CD8-positive, alpha-beta memory T cell (primary cell): ENCODE results near the gene DUSP16. TPM values are rescaled to one million over a fixed set of nuclear protein-coding genes. Genes with fewer than 3 reads are reported as not detected.
"Not testable (repeated sequence)": the region's sequence is repeated elsewhere in the genome, so short reads cannot be mapped to it uniquely, and the experiment has no call there.

Experiments
- CTCF ChIA-PET: fragments of 350-600 bp; sonication (Branson Sonifier 250); formaldehyde crosslinking; loops from one replicate; lab custom pipeline; 2021; ENCODE audit warnings: antibody characterized with exemption; lab: Charles Lee
- POLR2A ChIA-PET: fragments of 350-600 bp; sonication (Branson Sonifier 250); formaldehyde crosslinking; loops from one replicate; lab custom pipeline; 2021; ENCODE audit warnings: antibody characterized with exemption; lab: Charles Lee
- DNase-seq, 5 donors: peaks; one replicate each; pipeline versions ENCODE4 v3.0.0 to v3.0.0-alpha.2; 2020 to 2022; ENCODE audit warnings: mixed read lengths in 1 of 5
- H3K27ac ChIP-seq: one replicate; pipeline ENCODE4 v1.7.0; 2013; ENCODE audit warnings: low read depth, mild to moderate bottlenecking, low read length, moderate library complexity
- H3K27me3 ChIP-seq: 2 replicates; pipeline ENCODE4 v1.7.0; 2013; ENCODE audit warnings: low read length, mild to moderate bottlenecking; ENCODE audit not compliant: insufficient read depth, poor library complexity, severe bottlenecking
- H3K36me3 ChIP-seq: 2 replicates; pipeline ENCODE4 v1.7.0; 2013; ENCODE audit warnings: mild to moderate bottlenecking, low read length, moderate library complexity; ENCODE audit not compliant: insufficient read depth
- H3K4me1 ChIP-seq: 2 replicates; pipeline ENCODE4 v1.7.0; 2013; ENCODE audit warnings: mild to moderate bottlenecking, low read length, moderate library complexity; ENCODE audit not compliant: insufficient read depth
- H3K4me3 ChIP-seq: 2 replicates; pipeline ENCODE4 v1.7.0; 2013; ENCODE audit warnings: mild to moderate bottlenecking, low read length
- H3K9me3 ChIP-seq: 2 replicates; pipeline ENCODE4 v1.7.0; 2013; ENCODE audit warnings: mild to moderate bottlenecking, low read length
- H3K27ac Mint-ChIP-seq, 8 donors: one replicate each; pipeline ENCODE4 v1.8.0; 2020 to 2021; ENCODE audit warnings: mixed read lengths in 8 of 8, mild to moderate bottlenecking in 6 of 8, inconsistent platforms in 3 of 8, moderate library complexity in 3 of 8
- H3K27me3 Mint-ChIP-seq, 2 donors: one replicate each; pipeline ENCODE4 v1.8.0; 2020 to 2021; ENCODE audit warnings: mixed read lengths in 2 of 2, mild to moderate bottlenecking in 1 of 2, moderate library complexity in 1 of 2
- H3K36me3 Mint-ChIP-seq, 3 donors: one replicate each; pipeline ENCODE4 v1.8.0; 2020 to 2021; ENCODE audit warnings: mixed read lengths in 3 of 3, inconsistent platforms in 1 of 3, mild to moderate bottlenecking in 1 of 3
- H3K4me1 Mint-ChIP-seq, 3 donors: one replicate each; pipeline ENCODE4 v1.8.0; 2020 to 2021; ENCODE audit warnings: mixed read lengths in 3 of 3, inconsistent platforms in 1 of 3, mild to moderate bottlenecking in 1 of 3
- H3K4me3 Mint-ChIP-seq, 7 donors: one replicate each; pipeline ENCODE4 v1.8.0; 2020 to 2021; ENCODE audit warnings: mixed read lengths in 7 of 7, mild to moderate bottlenecking in 6 of 7, moderate library complexity in 4 of 7, inconsistent platforms in 2 of 7
- H3K9me3 Mint-ChIP-seq, 5 donors: one replicate each; pipeline ENCODE4 v1.8.0; 2020 to 2022; ENCODE audit warnings: mixed read lengths in 5 of 5, mild to moderate bottlenecking in 3 of 5, moderate library complexity in 2 of 5, inconsistent platforms in 1 of 5
- polyA plus RNA-seq: library from polyadenylated mRNA; unstranded; fragments of 300-500 nt; fragmentation: Illumina TruSeq; gene quantifications from one replicate; pipeline ENCODE4 v1.2.3, GENCODE V29; 2021
- total RNA-seq, 2 experiments: library from RNA; stranded (reverse); gene quantifications; one replicate each; pipeline ENCODE4 v1.2.3, GENCODE V29; 2021

DUSP16 gene
- total and polyA plus RNA-seq, 3 experiments from 2014 or later: 10.3 to 41.2 (median 37.5) TPM

- Histone ChIP-seq H3K4me3 (no peak overlapping the region), H3K36me3 (no peaks in the 10 kb centered on the region), H3K4me1 (no peaks in the 10 kb centered on the region), H3K9me3 (no peaks in the 10 kb centered on the region), H3K27me3 (no peaks in the 10 kb centered on the region), H3K27ac (no peak overlapping the region)
- Mint-ChIP-seq H3K27me3 (peaks cover 0 to 3% of the 10 kb centered on the region in 2 donors), H3K36me3 (peaks cover 0 to 4% (median 0%) of the 10 kb centered on the region in 3 donors), H3K27ac (no peak overlapping the region), H3K4me3 (no peak overlapping the region), H3K4me1 (peaks cover 3 to 7% (median 5%) of the 10 kb centered on the region in 3 donors), H3K9me3 (peaks cover 0 to 3% (median 2%) of the 10 kb centered on the region in 5 donors)
- CTCF ChIA-PET: interaction anchor here (1.3 kb wide), 1 partner anchor 20 kb away, joined by 5 read pairs; the partner anchor contains the start of gene CREBL2
- POLR2A ChIA-PET: interaction anchor here (0.6 kb wide), 1 partner anchor 124 kb away, joined by 3 read pairs; no protein-coding TSS in a partner anchor
- no peak for DNase-seq
Observed at GRCh38 chr12:12592930-12593329, 30.3 kb upstream of the DUSP16 start.

GRCh38 chr12:12590961-12591360, 28.3 kb upstream of the DUSP16 start:
- ChIA-PET POLR2A (interaction anchor here (0.9 kb wide), 1 partner anchor 10 kb away, joined by 4 read pairs; no protein-coding TSS in a partner anchor), CTCF (interaction anchor here (0.7 to 1.2 kb wide), 3 partner anchors 11 to 65 kb away, joined by 3 to 4 read pairs (median 4); no protein-coding TSS in a partner anchor)
- Histone ChIP-seq H3K27me3 (no peaks in the 10 kb centered on the region), H3K9me3 (no peaks in the 10 kb centered on the region), H3K36me3 (no peaks in the 10 kb centered on the region), H3K27ac (no peak overlapping the region), H3K4me1 (no peaks in the 10 kb centered on the region), H3K4me3 (no peak overlapping the region)
- H3K27me3 Mint-ChIP-seq: peaks cover 0 to 4% of the 10 kb centered on the region in 2 donors
- no peak overlapping the region for H3K4me3 Mint-ChIP-seq
- DNase-seq: no peak
- no peak overlapping the region for H3K27ac Mint-ChIP-seq
- peaks cover 3 to 7% (median 5%) of the 10 kb centered on the region in 3 donors for H3K4me1 Mint-ChIP-seq
- peaks cover 0 to 3% (median 1%) of the 10 kb centered on the region in 5 donors for H3K9me3 Mint-ChIP-seq
- H3K36me3 Mint-ChIP-seq: peaks cover 0 to 4% (median 0%) of the 10 kb centered on the region in 3 donors

- POLR2A ChIA-PET, H3K27me3 Mint-ChIP-seq, H3K27ac Mint-ChIP-seq, H3K9me3 ChIP-seq, H3K36me3 ChIP-seq, H3K4me3 Mint-ChIP-seq, H3K36me3 Mint-ChIP-seq, H3K4me1 Mint-ChIP-seq, H3K27ac ChIP-seq, H3K4me1 ChIP-seq, H3K9me3 Mint-ChIP-seq, H3K4me3 ChIP-seq, CTCF ChIA-PET, H3K27me3 ChIP-seq, DNase-seq: not testable (repeated sequence)
Observed at GRCh38 chr12:12588436-12588835, 25.8 kb upstream of the DUSP16 start.

GRCh38 chr12:12587878-12588277, 25.2 kb upstream of the DUSP16 start:
- H3K36me3 Mint-ChIP-seq: peaks cover 0 to 3% (median 2%) of the 10 kb centered on the region in 3 donors
- H3K27ac Mint-ChIP-seq: no peak overlapping the region

GRCh38 chr12:12586879-12587675, 24.4 kb upstream of the DUSP16 start:
- no peaks in the 10 kb centered on the region for H3K4me1 ChIP-seq
- Mint-ChIP-seq H3K4me3 (no peak overlapping the region), H3K27me3 (peaks cover 0 to 4% of the 10 kb centered on the region in 2 donors), H3K27ac (no peak overlapping the region), H3K4me1 (peaks cover 10 to 17% (median 15%) of the 10 kb centered on the region in 3 donors), H3K9me3 (peaks cover 0 to 1% (median 0%) of the 10 kb centered on the region in 5 donors), H3K36me3 (peaks cover 0 to 4% (median 3%) of the 10 kb centered on the region in 3 donors)
- H3K36me3 ChIP-seq: no peaks in the 10 kb centered on the region
- no peak overlapping the region for H3K4me3 ChIP-seq
- CTCF ChIA-PET: interaction anchor here (1.0 kb wide), 1 partner anchor 155 kb away, joined by 3 read pairs; no protein-coding TSS in a partner anchor
- H3K27ac ChIP-seq: no peak overlapping the region
- DNase-seq: no peak
- no peaks in the 10 kb centered on the region for H3K9me3 ChIP-seq
- no peaks in the 10 kb centered on the region for H3K27me3 ChIP-seq
- POLR2A ChIA-PET: no interaction called here

More at GRCh38 chr12:12587878-12588277, 25.2 kb upstream of the DUSP16 start:
- Histone ChIP-seq H3K36me3 (no peaks in the 10 kb centered on the region), H3K27ac (no peak overlapping the region), H3K4me1 (no peaks in the 10 kb centered on the region), H3K9me3 (no peaks in the 10 kb centered on the region), H3K27me3 (no peaks in the 10 kb centered on the region), H3K4me3 (no peak overlapping the region)
- DNase-seq: no peak
- CTCF ChIA-PET: interaction anchor here (1.0 kb wide), 1 partner anchor 154 kb away, joined by 3 read pairs; no protein-coding TSS in a partner anchor
- peaks cover 0 to 1% (median 0%) of the 10 kb centered on the region in 5 donors for H3K9me3 Mint-ChIP-seq
- H3K4me1 Mint-ChIP-seq: peaks cover 3 to 9% (median 7%) of the 10 kb centered on the region in 3 donors
- peaks cover 0 to 4% of the 10 kb centered on the region in 2 donors for H3K27me3 Mint-ChIP-seq
- POLR2A ChIA-PET: interaction anchor here (0.6 kb wide), 1 partner anchor 9 kb away, joined by 3 read pairs; no protein-coding TSS in a partner anchor
- no peak overlapping the region for H3K4me3 Mint-ChIP-seq

GRCh38 chr12:12585115-12585863, 22.6 kb upstream of the DUSP16 start:
- Mint-ChIP-seq H3K9me3 (peaks cover 0 to 1% (median 0%) of the 10 kb centered on the region in 5 donors), H3K27ac (no peak overlapping the region), H3K4me3 (no peak overlapping the region), H3K4me1 (peaks cover 10 to 22% (median 16%) of the 10 kb centered on the region in 3 donors), H3K27me3 (peaks cover 0 to 5% of the 10 kb centered on the region in 2 donors), H3K36me3 (peaks cover 0 to 4% (median 3%) of the 10 kb centered on the region in 3 donors)
- no peaks in the 10 kb centered on the region for H3K27me3 ChIP-seq
- ChIA-PET CTCF (interaction anchor here (0.7 kb wide), 1 partner anchor 61 kb away, joined by 3 read pairs; no protein-coding TSS in a partner anchor), POLR2A (no interaction called here)
- H3K36me3 ChIP-seq: no peaks in the 10 kb centered on the region
- H3K9me3 ChIP-seq: no peaks in the 10 kb centered on the region
- DNase-seq: no peak
- no peak overlapping the region for H3K27ac ChIP-seq
- no peaks in the 10 kb centered on the region for H3K4me1 ChIP-seq
- no peak overlapping the region for H3K4me3 ChIP-seq

GRCh38 chr12:12583510-12584178, 21.0 kb upstream of the DUSP16 start:
- H3K27ac ChIP-seq: no peak overlapping the region
- H3K4me1 Mint-ChIP-seq: peaks cover 7 to 15% (median 12%) of the 10 kb centered on the region in 3 donors
- no peak for DNase-seq
- H3K9me3 ChIP-seq: no peaks in the 10 kb centered on the region
- no peaks in the 10 kb centered on the region for H3K27me3 ChIP-seq
- H3K36me3 ChIP-seq: no peaks in the 10 kb centered on the region
- ChIA-PET CTCF (no interaction called here), POLR2A (no interaction called here)
- no peaks in the 10 kb centered on the region for H3K4me1 ChIP-seq
- H3K9me3 Mint-ChIP-seq: no peaks in the 10 kb centered on the region
- peaks cover 0 to 5% of the 10 kb centered on the region in 2 donors for H3K27me3 Mint-ChIP-seq
- peaks cover 0 to 4% (median 3%) of the 10 kb centered on the region in 3 donors for H3K36me3 Mint-ChIP-seq
- no peak overlapping the region for H3K4me3 Mint-ChIP-seq
- no peak overlapping the region for H3K4me3 ChIP-seq
- H3K27ac Mint-ChIP-seq: no peak overlapping the region
